Right lobe of liver (tissue), 6 donors: ENCODE measurements around the gene FREM3. TPM values are rescaled to one million over a fixed set of nuclear protein-coding genes. Genes with fewer than 3 reads are reported as not detected.
A peak's percentile ranks its signal among the peaks of the same experiment; 100 is the strongest.

Source experiments
- ATAC-seq, 4 donors: fragments of 200-7000 bp; cut with Tn5 transposase; one replicate each; pipeline ENCODE4 v1.9.1; 2020; ENCODE audit warnings: mild to moderate bottlenecking in 4 of 4, moderate library complexity in 4 of 4
- DNase-seq, 3 donors: peaks; one replicate each; pipeline ENCODE4 v3.0.0-alpha.2; 2020
- H3K27ac ChIP-seq, 3 donors: fragments of 200-600 bp; one replicate each; pipeline ENCODE4 v1.8.0; 2022
- H3K27me3 ChIP-seq, 2 donors: fragments of 200-600 bp; one replicate each; pipeline ENCODE4 v1.8.0; 2022
- H3K36me3 ChIP-seq, 4 donors: fragments of 200-600 bp; sonication (generic) in 1 of 4; one replicate each; pipeline versions ENCODE4 v1.5.1 to v1.8.0; 2017 to 2022; ENCODE audit warnings: control low read depth in 1 of 4
- H3K4me1 ChIP-seq, 4 donors: fragments of 200-600 bp; sonication (generic) in 1 of 4; one replicate each; pipeline versions ENCODE4 v1.5.1 to v1.8.0; 2017 to 2022; ENCODE audit warnings: control low read depth in 1 of 4
- H3K4me3 ChIP-seq, 3 donors: fragments of 200-600 bp; one replicate each; pipeline ENCODE4 v1.8.0; 2022
- H3K9me3 ChIP-seq, 4 donors: fragments of 200-600 bp; sonication (generic) in 1 of 4; one replicate each; pipeline versions ENCODE4 v1.5.1 to v1.8.0; 2017 to 2022; ENCODE audit warnings: control low read depth in 1 of 4
- POLR2A ChIP-seq: fragments of 450-650 bp; IDR thresholded peaks from one replicate; pipeline ENCODE4 v1.6.1; 2017; ENCODE audit warnings: antibody characterized with exemption, mild to moderate bottlenecking
- WGBS: methylation state at CpG from one replicate; pipeline ENCODE4 v1.1.6; 2018; ENCODE audit warnings: low coverage, low lambda C conversion rate; ENCODE audit not compliant: insufficient coverage; ENCODE audit errors: missing lambda C conversion rate; 5-methylcytosine and 5-hydroxymethylcytosine counted together
- intact Hi-C, 2 donors: fragments of 100-400 bp; cut with DNase I; formaldehyde crosslinking; loops; one replicate each; pipeline versions ENCODE4 v1.11.2 to v1.14.1; 2022
- total RNA-seq, 6 experiments: library from RNA; depleted of rRNA in 2 of 6; stranded (reverse); fragments of >200 nt in 2 of 6; fragmentation: NEBNext Ultra II Directional in 3 of 6; extraction: Animal tissue kit (Norgen Biotek cat#: 25700) in 3 of 6; gene quantifications; one replicate each; pipeline versions ENCODE4 v1.1.0 to v1.2.4, GENCODE V29; 2016 to 2023
- TF ChIP-seq, protein P1 (sequence below), 4 donors: fragments of 200-600 bp in 3 of 4; fragments of 450-650 bp in 1 of 4; IDR thresholded peaks; one replicate each; pipeline versions ENCODE4 v1.5.1 to v1.8.0; 2016 to 2022; ENCODE audit warnings: antibody characterized with exemption in 4 of 4, mild to moderate bottlenecking in 2 of 4
- donor health status: DM: no; HTN: yes; CAD: no.
- donor health status: DM: no; HTN: no; CAD: no.
- donor health status: DM: no; HTN: no; CAD: no.
- donor health status: DM: no; HTN: yes; CAD: no.
- donor health status: DM: no; HTN: yes; CAD: no.

Gene FREM3
- total RNA-seq, 6 experiments from 2014 or later, result not detected

DNA sequence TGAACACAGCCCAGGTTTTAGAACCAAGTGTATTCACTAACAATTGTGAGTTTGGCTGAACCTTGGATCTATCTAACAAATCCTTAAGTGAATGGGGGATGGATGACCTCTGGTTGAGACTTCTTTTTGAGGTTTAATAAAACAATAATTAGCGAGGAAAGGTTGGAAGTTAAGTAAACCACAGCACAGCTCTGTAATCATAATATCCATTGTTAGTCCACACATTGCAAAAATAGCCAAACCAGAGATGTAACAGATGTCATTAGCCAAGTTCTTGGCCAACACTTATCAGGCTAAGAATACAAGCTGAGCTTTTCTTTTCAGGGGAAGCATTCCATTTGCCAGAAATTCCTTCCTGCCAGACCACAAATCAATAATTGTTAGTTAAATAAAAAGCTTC is 59.1 kb downstream of the FREM3 start:
- Histone ChIP-seq H3K36me3 (no peaks in the 10 kb centered on the region), H3K27me3 (no peaks in the 10 kb centered on the region), H3K27ac (no peak overlapping the region), H3K9me3 (no peaks in the 10 kb centered on the region), H3K4me3 (no peak overlapping the region), H3K4me1 (no peaks in the 10 kb centered on the region)
- no peak for DNase-seq
- no peak for TF ChIP-seq POLR2A
- TF ChIP-seq, protein P1, sequence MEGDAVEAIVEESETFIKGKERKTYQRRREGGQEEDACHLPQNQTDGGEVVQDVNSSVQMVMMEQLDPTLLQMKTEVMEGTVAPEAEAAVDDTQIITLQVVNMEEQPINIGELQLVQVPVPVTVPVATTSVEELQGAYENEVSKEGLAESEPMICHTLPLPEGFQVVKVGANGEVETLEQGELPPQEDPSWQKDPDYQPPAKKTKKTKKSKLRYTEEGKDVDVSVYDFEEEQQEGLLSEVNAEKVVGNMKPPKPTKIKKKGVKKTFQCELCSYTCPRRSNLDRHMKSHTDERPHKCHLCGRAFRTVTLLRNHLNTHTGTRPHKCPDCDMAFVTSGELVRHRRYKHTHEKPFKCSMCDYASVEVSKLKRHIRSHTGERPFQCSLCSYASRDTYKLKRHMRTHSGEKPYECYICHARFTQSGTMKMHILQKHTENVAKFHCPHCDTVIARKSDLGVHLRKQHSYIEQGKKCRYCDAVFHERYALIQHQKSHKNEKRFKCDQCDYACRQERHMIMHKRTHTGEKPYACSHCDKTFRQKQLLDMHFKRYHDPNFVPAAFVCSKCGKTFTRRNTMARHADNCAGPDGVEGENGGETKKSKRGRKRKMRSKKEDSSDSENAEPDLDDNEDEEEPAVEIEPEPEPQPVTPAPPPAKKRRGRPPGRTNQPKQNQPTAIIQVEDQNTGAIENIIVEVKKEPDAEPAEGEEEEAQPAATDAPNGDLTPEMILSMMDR (IDR thresholded peaks at IDR 0.05), result no peak
- WGBS, result 38% methylated on average over 1 of the region's 1 CpG
- ATAC-seq, result no peak
- intact Hi-C loops, result no loop called here

DNA sequence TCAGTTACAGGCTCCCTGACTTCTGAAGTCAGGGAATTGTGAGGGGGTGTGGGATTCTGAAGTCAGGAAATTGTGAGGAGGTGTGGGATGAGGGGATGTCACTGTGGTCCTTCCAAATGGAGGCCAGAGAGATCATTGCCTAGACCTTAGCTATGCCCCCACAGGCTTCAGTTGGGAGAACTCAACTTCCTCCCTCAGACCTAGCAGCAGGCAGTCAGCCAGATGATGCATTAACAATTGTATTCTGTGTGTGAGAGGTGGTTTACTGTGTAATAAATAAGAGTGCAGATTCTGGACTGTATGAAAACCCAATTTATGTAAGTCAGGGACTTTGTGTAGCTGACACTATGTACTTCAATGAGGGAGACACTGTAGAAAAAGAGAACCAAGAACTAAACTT is 65.7 kb downstream of the FREM3 start:
- no peak for DNase-seq
- TF ChIP-seq, protein P1 (IDR thresholded peaks at IDR 0.05), result no peak
- TF ChIP-seq POLR2A, result no peak
- Histone ChIP-seq H3K27me3 (no peaks in the 10 kb centered on the region), H3K4me3 (no peak overlapping the region), H3K27ac (no peak overlapping the region), H3K4me1 (no peaks in the 10 kb centered on the region), H3K9me3 (no peaks in the 10 kb centered on the region), H3K36me3 (no peaks in the 10 kb centered on the region)
- no peak for ATAC-seq
- intact Hi-C loops, result no loop called here

DNA sequence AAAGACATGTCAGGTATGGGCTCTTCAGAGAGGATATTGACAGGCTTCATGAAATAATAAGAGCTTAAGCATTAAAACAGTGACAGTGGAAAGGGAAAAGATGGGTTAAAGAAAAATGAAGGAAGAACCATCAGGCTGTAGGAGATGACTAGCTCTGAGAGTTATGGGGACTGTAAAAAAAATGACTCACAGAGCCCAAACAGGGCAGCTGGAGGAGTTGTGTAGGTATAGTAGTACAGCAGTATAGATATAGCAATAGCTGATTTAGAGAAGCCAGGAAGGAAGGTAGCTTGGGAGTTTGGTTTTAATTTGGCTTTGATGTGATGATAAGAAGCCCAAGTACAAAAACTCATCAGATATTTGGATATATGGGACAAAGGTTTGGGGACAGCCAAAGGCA is 66.6 kb downstream of the FREM3 start:
- DNase-seq (no peak), ATAC-seq (no peak)
- Histone ChIP-seq H3K36me3 (no peaks in the 10 kb centered on the region), H3K4me1 (no peaks in the 10 kb centered on the region), H3K27ac (no peak overlapping the region), H3K9me3 (no peaks in the 10 kb centered on the region), H3K4me3 (no peak overlapping the region), H3K27me3 (no peaks in the 10 kb centered on the region)
- TF ChIP-seq POLR2A, result no peak
- TF ChIP-seq, protein P1 (IDR thresholded peaks at IDR 0.05), result no peak
- intact Hi-C loops, result no loop called here

DNA sequence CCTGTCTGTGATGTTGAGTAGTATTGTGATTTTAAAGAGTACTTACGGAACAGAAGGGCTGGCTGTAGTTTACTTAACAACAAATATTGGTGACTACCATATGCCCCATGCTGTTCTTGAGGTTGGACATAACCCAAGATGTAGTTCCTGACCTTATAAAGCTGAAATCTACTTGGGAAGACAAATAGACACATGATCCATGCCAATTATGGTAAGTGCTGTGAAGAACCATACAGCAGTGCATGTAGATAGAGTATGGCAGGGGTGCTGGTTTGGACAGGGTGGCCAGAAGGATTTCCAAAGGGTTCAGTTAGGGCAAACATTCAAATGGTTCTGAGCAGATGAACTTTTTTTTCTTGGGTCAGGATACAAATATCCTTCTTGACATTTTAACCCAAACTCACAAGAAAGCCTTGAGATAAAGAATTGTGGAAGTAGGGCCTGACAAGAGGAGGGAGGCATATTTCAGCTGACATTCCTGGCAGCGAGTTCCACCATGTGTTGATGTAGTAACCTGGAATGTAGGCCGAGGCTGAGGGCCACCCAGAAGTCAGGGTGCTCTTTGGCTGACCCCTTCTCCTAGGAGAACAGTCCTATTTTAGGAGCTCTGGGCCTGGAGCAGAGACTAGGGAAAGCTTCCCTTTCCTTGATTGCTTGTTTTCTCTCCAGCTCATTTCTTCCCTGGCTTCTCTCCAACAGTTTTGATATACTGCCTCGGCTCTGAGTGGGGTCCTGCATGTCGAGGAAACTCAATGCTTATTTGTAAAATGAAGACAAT is 74.2 kb downstream of the FREM3 start:
- Histone ChIP-seq H3K4me1 (no peaks in the 10 kb centered on the region), H3K27ac (no peak overlapping the region), H3K4me3 (no peak overlapping the region), H3K9me3 (no peaks in the 10 kb centered on the region), H3K36me3 (no peaks in the 10 kb centered on the region), H3K27me3 (no peaks in the 10 kb centered on the region)
- intact Hi-C loops, result no loop called here
- WGBS, result 52% methylated on average over 5 of the region's 5 CpGs
- no peak for TF ChIP-seq POLR2A
- TF ChIP-seq, protein P1 (IDR thresholded peaks at IDR 0.05), result no peak
- ATAC-seq (peak; percentile 41 to 70 (median 60)), DNase-seq (peak in 2 of 3 donors; percentile 19 to 52)

DNA sequence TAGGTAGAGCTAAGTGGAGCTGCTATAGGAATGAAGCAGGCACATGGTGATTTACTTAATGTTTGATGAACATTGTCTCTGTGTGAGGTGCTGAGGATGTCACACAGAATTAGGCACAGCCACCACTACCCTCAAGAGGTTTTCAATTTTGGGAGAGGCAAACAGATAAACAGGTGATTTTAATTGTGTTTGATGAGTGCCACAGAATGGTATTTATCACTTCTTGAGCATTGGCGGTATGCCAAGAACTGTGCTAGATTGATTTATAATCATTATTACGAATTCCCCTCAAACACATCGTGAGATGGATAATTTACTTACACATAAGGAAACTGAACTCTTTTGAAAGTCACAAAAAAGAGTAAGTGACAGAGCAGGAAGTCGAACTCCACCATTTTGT is 74.8 kb downstream of the FREM3 start:
- WGBS, result 61% methylated on average over 4 of the region's 4 CpGs
- intact Hi-C loops, result no loop called here
- no peaks in the 10 kb centered on the region for H3K36me3 ChIP-seq

More for the DNA sequence above, 74.8 kb downstream of the FREM3 start:
- Histone ChIP-seq H3K4me3 (no peak overlapping the region), H3K27ac (no peak overlapping the region), H3K9me3 (no peaks in the 10 kb centered on the region), H3K27me3 (no peaks in the 10 kb centered on the region), H3K4me1 (no peaks in the 10 kb centered on the region)
- no peak for ATAC-seq
- DNase-seq, result no peak
- no peak for TF ChIP-seq POLR2A
- TF ChIP-seq, protein P1 (IDR thresholded peaks at IDR 0.05), result no peak
